HepG2 (cell line): ENCODE data around the gene KEL. TPM values are rescaled to one million over a fixed set of nuclear protein-coding genes. Genes with fewer than 3 reads are reported as not detected.

Source experiments
- ATAC-seq: fragments of 200-7000 bp; cut with Tn5 transposase; 3 replicates; pipeline ENCODE4 v1.9.1; 2020; ENCODE audit warnings: mild to moderate bottlenecking, moderate library complexity
- BruUV-seq: library from RNA; stranded (reverse); fragments of 400-500 nt; replicated peaks from 2 replicates; lab custom pipeline; 2021; lab: Mats Ljungman, UMichigan
- CTCF ChIA-PET: fragments of 300-600 bp; formaldehyde crosslinking; extraction: SDS; loops from one replicate; lab custom pipeline; 2021; ENCODE audit warnings: low total read pairs, inconsistent platforms, low intra/inter-chr PET ratio; lab: Yijun Ruan, JAX
- POLR2A ChIA-PET: fragments of 350-600 bp; sonication (Branson Sonifier 250); formaldehyde crosslinking; loops from one replicate; lab custom pipeline; 2020; ENCODE audit warnings: antibody characterized with exemption, inconsistent platforms; lab: Yijun Ruan, JAX
- DNase-seq: peaks from one replicate; pipeline ENCODE4 v3.0.0-alpha.2; 2015; ENCODE audit warnings: low spot score
- FAIRE-seq: peaks from 3 replicates; lab custom pipeline; 2011; peaks lifted over from hg19 to GRCh38; lab: Jason Lieb, UNC
- H2AFZ ChIP-seq: one replicate; pipeline ENCODE4 v1.6.1; 2011; ENCODE audit warnings: low read length, inconsistent platforms
- H3K27ac ChIP-seq: fragments of 300-600 bp; 3 replicates; pipeline ENCODE4 v1.8.0; 2011; ENCODE audit warnings: mixed run types, mild to moderate bottlenecking, mixed read lengths, low read length, inconsistent platforms; ENCODE audit not compliant: insufficient read depth; ENCODE audit errors: extremely low read length
- H3K27me3 ChIP-seq, 2 experiments: fragments of 200-600 bp in 1 of 2; 2 replicates in 1 of 2; 3 replicates in 1 of 2; pipeline versions ENCODE4 v1.6.0 to v1.8.0; 2011; ENCODE audit warnings: low read length in 2 of 2, mild to moderate bottlenecking in 2 of 2, moderate library complexity in 2 of 2, inconsistent platforms in 1 of 2; ENCODE audit not compliant: insufficient read depth in 2 of 2, control insufficient read depth in 1 of 2
- H3K36me3 ChIP-seq, 2 experiments: fragments of 200-600 bp in 1 of 2; replicated peaks in 1 of 2; 2 replicates in 1 of 2; 3 replicates in 1 of 2; pipeline versions ENCODE4 v1.5.1 to v1.8.0; 2011; ENCODE audit warnings: low read length in 2 of 2, inconsistent platforms in 1 of 2; ENCODE audit not compliant: insufficient read depth in 2 of 2, control insufficient read depth in 1 of 2
- H3K4me1 ChIP-seq: 2 replicates; pipeline ENCODE4 v1.5.1; 2012; ENCODE audit warnings: low read length, inconsistent platforms; ENCODE audit not compliant: insufficient read depth
- H3K4me2 ChIP-seq: 2 replicates; pipeline ENCODE4 v1.6.0; 2011; ENCODE audit warnings: low read depth, low read length, inconsistent platforms
- H3K4me3 ChIP-seq, 3 experiments: fragments of 200-600 bp in 1 of 3; sonication (generic), shearing (Covaris generic) in 1 of 3; replicated peaks in 1 of 3; 2 replicates each; pipeline ENCODE4 v1.5.1; 2011 to 2016; ENCODE audit warnings: low read length in 3 of 3, inconsistent platforms in 2 of 3, low read depth in 2 of 3, mild to moderate bottlenecking in 2 of 3, control low read depth in 1 of 3, mixed read lengths in 1 of 3; ENCODE audit not compliant: insufficient read depth in 1 of 3
- H3K79me2 ChIP-seq: one replicate; pipeline ENCODE4 v1.6.1; 2011; ENCODE audit warnings: low read length, inconsistent platforms; ENCODE audit not compliant: insufficient read depth
- H3K9ac ChIP-seq: 2 replicates; pipeline ENCODE4 v1.6.0; 2011; ENCODE audit warnings: mild to moderate bottlenecking, low read depth, low read length, inconsistent platforms; ENCODE audit not compliant: insufficient read depth
- H3K9me3 ChIP-seq: 2 replicates; pipeline ENCODE4 v1.5.1; 2012; ENCODE audit warnings: mild to moderate bottlenecking, low read length
- H4K20me1 ChIP-seq: 2 replicates; pipeline ENCODE4 v1.6.0; 2011; ENCODE audit warnings: inconsistent platforms, mild to moderate bottlenecking, low read length, moderate library complexity; ENCODE audit not compliant: insufficient read depth
- NCOA1 ChIP-seq: sonication (generic); formaldehyde crosslinking; IDR thresholded peaks from 2 replicates; pipeline ENCODE4 v1.9.0; 2021; ENCODE audit warnings: missing genetic modification reagents
- PHF21A ChIP-seq: sonication (generic); formaldehyde crosslinking; IDR thresholded peaks from 2 replicates; pipeline ENCODE4 v1.5.0; 2020; ENCODE audit warnings: mild to moderate bottlenecking, missing genetic modification reagents
- SRSF4 ChIP-seq: fragments of 200-400 bp; formaldehyde crosslinking; IDR thresholded peaks from one replicate; pipeline ENCODE4 v1.6.1; 2018; ENCODE audit warnings: mild to moderate bottlenecking, low read depth, low read length, moderate library complexity; ENCODE audit not compliant: poor library complexity, severe bottlenecking
- ZNF33A ChIP-seq: sonication (generic); formaldehyde crosslinking; IDR thresholded peaks from 2 replicates; pipeline ENCODE4 v1.5.1; 2020; ENCODE audit warnings: missing genetic modification reagents, mild to moderate bottlenecking, moderate library complexity, borderline replicate concordance
- WGBS: methylation state at CpG from one replicate; pipeline ENCODE4 v1.1.6; 2017; ENCODE audit warnings: low lambda C conversion rate; 5-methylcytosine and 5-hydroxymethylcytosine counted together
- in situ Hi-C: cut with HindIII; loops from 2 replicates; pipeline ENCODE4 v1.10.0; 2017; ENCODE audit warnings: low pct_unique_long_range_greater_than_20kb; ENCODE audit not compliant: extremely low pct_ligation_motif_present
- intact Hi-C: fragments of 100-400 bp; cut with micrococcal nuclease; formaldehyde crosslinking; loops from one replicate; pipeline ENCODE4 v1.10.0; 2022; ENCODE audit not compliant: unreplicated experiment
- polyA plus RNA-seq, 8 experiments: library from polyadenylated mRNA; depleted of rRNA in 3 of 8; stranded (reverse) in 7 of 8; unstranded in 1 of 8; fragments of >200 nt; fragmentation: Illumina TruSeq in 4 of 8; extraction: Trizol in 4 of 8; gene quantifications; 2 replicates each; pipeline versions ENCODE4 v1.2.1 to v1.2.3, GENCODE V29; 2011 to 2016; ENCODE audit warnings: low read depth in 4 of 8, missing spikeins in 1 of 8, mixed read lengths in 1 of 8; ENCODE audit not compliant: insufficient read depth in 1 of 8
- total RNA-seq, 5 experiments: library from RNA; depleted of rRNA; stranded (reverse); fragments of >200 nt; fragmentation: Illumina TruSeq; extraction: Trizol; gene quantifications; 2 replicates each; pipeline ENCODE4 v1.2.3, GENCODE V29; 2016; ENCODE audit warnings: low read depth in 1 of 5
- TF ChIP-seq, protein P1 (sequence below): sonication (generic); formaldehyde crosslinking; IDR thresholded peaks from 2 replicates; pipeline ENCODE4 v1.4.0; 2020; ENCODE audit warnings: missing genetic modification reagents, borderline replicate concordance

The KEL gene
- total and polyA plus RNA-seq, 2 of the 13 experiments (the other 11 are each of a cell fraction or from before 2014, with no cell fraction given), result 0.03 TPM; not detected in 1

DNA sequence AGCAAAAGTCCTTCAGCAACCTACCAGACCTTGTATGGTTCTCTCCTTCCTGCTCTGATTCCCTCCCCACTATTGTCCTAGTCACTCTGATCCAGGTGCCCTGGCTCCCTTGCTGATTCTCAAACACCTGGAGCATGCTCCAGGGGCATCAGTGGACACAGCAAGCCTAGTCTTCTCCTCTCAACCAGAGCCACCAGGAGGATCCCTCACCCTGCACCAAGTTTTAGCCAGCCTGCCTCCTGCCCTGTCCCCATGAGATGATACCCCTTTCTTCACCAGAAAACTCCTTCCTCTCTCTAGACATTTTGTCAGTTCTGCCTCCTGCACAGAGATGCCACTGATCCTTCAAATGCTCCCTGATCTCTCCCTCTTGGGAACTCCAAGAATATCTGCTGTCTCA lies 11.9 kb downstream of the KEL start:
- no TSS peak for BruUV-seq
- Histone ChIP-seq H3K9ac (no peak overlapping the region), H3K79me2 (no peaks in the 10 kb centered on the region), H4K20me1 (no peaks in the 10 kb centered on the region), H3K9me3 (no peaks in the 10 kb centered on the region), H3K4me3 (no peak overlapping the region), H3K4me2 (no peak overlapping the region), H2AFZ (no peak overlapping the region), H3K27ac (no peak overlapping the region), H3K27me3 (0 out of 5 replicates have a peak, but pooled peaks cover 0 to 8% of the 10 kb centered on the region in 2 experiments), H3K36me3 (no peaks in the 10 kb centered on the region), H3K4me1 (no peaks in the 10 kb centered on the region)
- DNase-seq, result no peak
- POLR2A ChIA-PET, result no interaction called here
- intact Hi-C loops (no loop called here), in situ Hi-C loops (no loop called here)
- ATAC-seq, result no peak
- CTCF ChIA-PET, result no interaction called here
- FAIRE-seq, result no peak
- TF ChIP-seq ZNF33A, result no peak

DNA sequence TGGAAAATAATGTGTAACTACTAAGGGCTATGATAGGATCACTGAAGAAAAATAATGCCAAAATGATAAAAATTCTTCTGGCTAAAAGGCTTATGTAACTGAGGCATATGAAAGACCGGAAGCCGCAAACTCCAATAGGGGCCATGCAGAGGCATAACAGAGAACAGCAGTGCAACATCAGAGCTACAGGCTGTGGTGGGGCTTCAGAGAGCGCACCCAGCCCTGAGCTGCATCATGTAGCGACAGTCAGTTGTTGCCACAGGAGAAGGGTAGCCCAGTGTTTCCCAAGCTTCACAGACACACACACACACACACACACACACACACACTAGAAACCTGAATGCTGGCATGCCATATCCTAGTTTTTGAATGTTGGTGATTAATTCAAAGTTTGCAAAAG lies 13.6 kb downstream of the KEL start:
- Histone ChIP-seq H3K4me1 (no peaks in the 10 kb centered on the region), H3K4me3 (no peak overlapping the region), H3K9me3 (no peaks in the 10 kb centered on the region), H3K27me3 (peaks cover 0 to 14% of the 10 kb centered on the region in 2 experiments; a peak in 1 of 5 replicates), H2AFZ (no peak overlapping the region), H4K20me1 (no peaks in the 10 kb centered on the region), H3K36me3 (no peaks in the 10 kb centered on the region), H3K9ac (no peak overlapping the region), H3K4me2 (no peak overlapping the region), H3K79me2 (no peaks in the 10 kb centered on the region), H3K27ac (no peak overlapping the region)
- in situ Hi-C loops (no loop called here), intact Hi-C loops (no loop called here)
- TF ChIP-seq, protein P1, sequence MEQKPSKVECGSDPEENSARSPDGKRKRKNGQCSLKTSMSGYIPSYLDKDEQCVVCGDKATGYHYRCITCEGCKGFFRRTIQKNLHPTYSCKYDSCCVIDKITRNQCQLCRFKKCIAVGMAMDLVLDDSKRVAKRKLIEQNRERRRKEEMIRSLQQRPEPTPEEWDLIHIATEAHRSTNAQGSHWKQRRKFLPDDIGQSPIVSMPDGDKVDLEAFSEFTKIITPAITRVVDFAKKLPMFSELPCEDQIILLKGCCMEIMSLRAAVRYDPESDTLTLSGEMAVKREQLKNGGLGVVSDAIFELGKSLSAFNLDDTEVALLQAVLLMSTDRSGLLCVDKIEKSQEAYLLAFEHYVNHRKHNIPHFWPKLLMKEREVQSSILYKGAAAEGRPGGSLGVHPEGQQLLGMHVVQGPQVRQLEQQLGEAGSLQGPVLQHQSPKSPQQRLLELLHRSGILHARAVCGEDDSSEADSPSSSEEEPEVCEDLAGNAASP (CRISPR knock-in tag), result no peak
- TF ChIP-seq SRSF4 (no peak), PHF21A (CRISPR knock-in tag) (no peak), NCOA1 (CRISPR knock-in tag) (no peak)
- ATAC-seq (no peak), FAIRE-seq (no peak), DNase-seq (no peak)
- no TSS peak for BruUV-seq
- CTCF ChIA-PET, result no interaction called here
- 95% methylated on average over 2 of the region's 4 CpGs for WGBS
- POLR2A ChIA-PET, result no interaction called here
